GM12892 (cell line): ENCODE data around the gene CR2.
"Not testable (repeated sequence)": the region's sequence is repeated elsewhere in the genome, so short reads cannot be mapped to it uniquely, and the experiment has no call there.

Experiments
- POLR2A ChIP-seq: IDR thresholded peaks from 2 replicates; pipeline ENCODE4 v1.6.1; 2011; ENCODE audit warnings: low read depth, low read length, control low read depth
- POLR2AphosphoS5 ChIP-seq: IDR thresholded peaks from 2 replicates; pipeline ENCODE4 v1.6.1; 2011; ENCODE audit warnings: low read depth, low read length, control low read depth
- TAF1 ChIP-seq: IDR thresholded peaks from 2 replicates; pipeline ENCODE4 v1.6.1; 2011; ENCODE audit warnings: low read depth, mild to moderate bottlenecking, control low read depth, low read length, borderline replicate concordance

- TF ChIP-seq POLR2AphosphoS5, POLR2A, TAF1: not testable (repeated sequence)
These were observed 41.2 kb downstream of the CR2 start for GRCh38 chr1:207495281-207495680.
